ENCODE data around the gene SLC1A4. TPM values are rescaled to one million over a fixed set of nuclear protein-coding genes. Genes with fewer than 3 reads are reported as not detected.

Gene SLC1A4
- total and polyA plus RNA-seq, 10 of the 15 experiments (the other 5 are each of a cell fraction or from before 2014, with no cell fraction given) = 10.8 to 43.2 (median 27.7) TPM

- TF ChIP-seq ZBTB40 (IDR thresholded peaks at IDR 0.05; ENCODE audit: borderline replicate concordance) = no peak
- no peak for TF ChIP-seq HDAC6 (IDR thresholded peaks at IDR 0.05; ENCODE audit: unreplicated experiment)
Observed at GRCh38 chr2:64979744-64980143, 9.5 kb upstream of the SLC1A4 start (continued).

- no peak for DNase-seq (ENCODE audit: low read depth, low spot score)
- H3K36me3 ChIP-seq (ENCODE audit: control insufficient read depth in 2 of 2, insufficient read depth in 2 of 2, low read length in 1 of 2) = no peaks in the 10 kb centered on the region
- 0% methylated on average over 1 of the region's 1 CpG for WGBS (ENCODE audit: insufficient coverage, insufficient replicate concordance, low lambda C conversion rate, missing lambda C conversion rate)
- no peak for FAIRE-seq
- H4K20me1 ChIP-seq (ENCODE audit: control insufficient read depth, insufficient read depth) = no peaks in the 10 kb centered on the region
- no peaks in the 10 kb centered on the region for H3K79me2 ChIP-seq (ENCODE audit: control insufficient read depth, insufficient read depth, low read length)
- H3K4me3 ChIP-seq = no peak overlapping the region
- no peak for ATAC-seq
- SMC1A ChIA-PET (ENCODE audit: uncharacterized antibody, unreplicated experiment) = interaction anchor here (0.7 to 2.4 kb wide), 10 partner anchors 9 to 73 kb away, joined by 3 to 13 read pairs (median 4); no protein-coding TSS in a partner anchor
- H3K4me1 ChIP-seq (ENCODE audit: control insufficient read depth, insufficient read depth, low read length) = peaks cover 32% of the 10 kb centered on the region
- RAD21 ChIA-PET (ENCODE audit: unreplicated experiment) = interaction anchor here (1.2 to 2.6 kb wide), 6 partner anchors 12 to 64 kb away, joined by 4 to 14 read pairs (median 8); no protein-coding TSS in a partner anchor
- POLR2A ChIA-PET = interaction anchor here (0.7 to 1.5 kb wide), 3 partner anchors 12 to 43 kb away, joined by 4 to 5 read pairs (median 5); no protein-coding TSS in a partner anchor
- H3K27me3 ChIP-seq (replicated peaks in 1 of 2; ENCODE audit: control insufficient read depth in 2 of 2, insufficient read depth in 2 of 2, low read length in 1 of 2) = no peaks in the 10 kb centered on the region
- CTCF ChIA-PET = interaction anchor here (0.9 to 3.9 kb wide), 7 partner anchors 11 to 64 kb away, joined by 3 to 14 read pairs (median 6); no protein-coding TSS in a partner anchor
- H3K4me2 ChIP-seq (ENCODE audit: control insufficient read depth, insufficient read depth) = no peak overlapping the region
- in situ Hi-C loops (cut with MboI) (loop anchor here (10.0 kb wide), 1 partner anchor 45 kb away; no protein-coding TSS in a partner anchor), intact Hi-C loops (cut with micrococcal nuclease; ENCODE audit: unreplicated experiment) (no loop called here)
- no peak overlapping the region for H3K9ac ChIP-seq (ENCODE audit: control insufficient read depth, insufficient read depth, low read length)
- H2AFZ ChIP-seq (ENCODE audit: control insufficient read depth, low read depth, low read length) = no peak overlapping the region
- BruUV-seq (replicated peaks) = no TSS peak
- no peak overlapping the region for H3K27ac ChIP-seq (ENCODE audit: control insufficient read depth, insufficient read depth)
- H3K9me3 ChIP-seq (replicated peaks; ENCODE audit: control insufficient read depth, insufficient read depth, low read length) = no peaks in the 10 kb centered on the region
- no peak for TF ChIP-seq MYB (IDR thresholded peaks at IDR 0.05; ENCODE audit: borderline replicate concordance, low read depth, low read length)
- TF ChIP-seq ZBTB33 (IDR thresholded peaks at IDR 0.05) = no peak
- no peak for TF ChIP-seq MYC (IDR thresholded peaks at IDR 0.05; ENCODE audit: insufficient read depth, insufficient read length, insufficient replicate concordance, low read length, severe bottlenecking)
- no peak for TF ChIP-seq KDM1A (IDR thresholded peaks at IDR 0.05; ENCODE audit: borderline replicate concordance)
- no peak for TF ChIP-seq SIN3A (IDR thresholded peaks at IDR 0.05; ENCODE audit: low read depth, low read length)
- no peak for TF ChIP-seq PML (IDR thresholded peaks at IDR 0.05; ENCODE audit: low read length)
- TF ChIP-seq POU2F2 (IDR thresholded peaks at IDR 0.05; ENCODE audit: borderline replicate concordance, low read depth, low read length) = no peak
- TF ChIP-seq NR2F1 (conservative IDR thresholded peaks at IDR 0.05) = no peak
- TF ChIP-seq RAD51 (IDR thresholded peaks at IDR 0.05) = no peak
- TF ChIP-seq PBX3 (IDR thresholded peaks at IDR 0.05; ENCODE audit: insufficient replicate concordance, low read depth, low read length) = no peak
- no peak for TF ChIP-seq ZNF384 (IDR thresholded peaks at IDR 0.05; ENCODE audit: borderline replicate concordance, low read depth, low read length)
- TF ChIP-seq ATF2 (IDR thresholded peaks at IDR 0.05; ENCODE audit: low read length) = no peak
Observed at GRCh38 chr2:64980183-64980582, 9.0 kb upstream of the SLC1A4 start.

Measured in GM12878 (cell line).